GM12875 (cell line): Measurements from ENCODE around the gene SESN1.

ENCODE experiments used
- H3K4me3 ChIP-seq: one replicate; pipeline ENCODE4 v1.5.1; 2011; ENCODE audit warnings: low read depth, low read length, control low read depth
- CTCF ChIP-seq: IDR thresholded peaks from 2 replicates; pipeline ENCODE4 v1.5.1; 2011; ENCODE audit warnings: low read depth, mild to moderate bottlenecking, control low read depth, inconsistent platforms, low read length, moderate library complexity, borderline replicate concordance; ENCODE audit not compliant: insufficient read depth

SESN1 gene

DNA sequence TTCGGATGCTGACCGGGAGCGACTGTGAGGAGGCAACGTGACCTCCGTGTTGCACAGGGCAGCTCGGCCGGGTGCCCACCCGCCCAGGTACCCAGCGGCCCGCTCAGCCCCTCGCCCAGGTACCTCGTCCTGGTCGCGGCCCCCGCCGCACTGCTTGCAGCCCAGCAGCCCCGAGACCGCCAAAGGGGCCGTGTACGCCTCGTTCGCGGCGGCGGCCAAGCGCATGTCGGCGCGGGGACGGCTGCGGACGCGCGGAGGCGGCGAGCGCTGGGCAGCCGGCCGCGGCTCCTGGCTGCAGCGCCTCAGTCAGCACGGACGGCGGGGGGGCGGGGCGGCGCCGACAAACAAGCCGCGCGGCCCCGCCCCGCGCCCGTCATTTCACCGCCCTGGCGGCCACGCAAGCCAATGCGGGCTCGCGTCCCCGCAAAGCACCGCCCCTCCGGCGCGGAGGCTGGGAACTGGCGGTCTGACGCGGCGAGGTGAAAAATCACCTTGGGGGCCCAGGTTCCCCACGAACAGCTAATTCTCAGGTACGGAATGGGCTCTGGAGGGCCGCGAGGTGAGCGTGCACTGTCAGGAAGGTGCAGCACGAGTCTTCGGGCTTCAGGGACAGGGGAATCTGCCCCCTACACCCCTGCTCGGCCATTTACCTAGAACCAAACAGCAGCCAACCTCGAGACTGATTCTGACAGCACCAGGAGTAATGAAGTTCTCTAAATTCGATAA, 85.2 kb downstream of the SESN1 start:
- 0 out of 2 replicates have a peak, but pooled peaks have one; percentile 4 for TF ChIP-seq CTCF
- H3K4me3 ChIP-seq = peak overlapping the region; percentile 26

DNA sequence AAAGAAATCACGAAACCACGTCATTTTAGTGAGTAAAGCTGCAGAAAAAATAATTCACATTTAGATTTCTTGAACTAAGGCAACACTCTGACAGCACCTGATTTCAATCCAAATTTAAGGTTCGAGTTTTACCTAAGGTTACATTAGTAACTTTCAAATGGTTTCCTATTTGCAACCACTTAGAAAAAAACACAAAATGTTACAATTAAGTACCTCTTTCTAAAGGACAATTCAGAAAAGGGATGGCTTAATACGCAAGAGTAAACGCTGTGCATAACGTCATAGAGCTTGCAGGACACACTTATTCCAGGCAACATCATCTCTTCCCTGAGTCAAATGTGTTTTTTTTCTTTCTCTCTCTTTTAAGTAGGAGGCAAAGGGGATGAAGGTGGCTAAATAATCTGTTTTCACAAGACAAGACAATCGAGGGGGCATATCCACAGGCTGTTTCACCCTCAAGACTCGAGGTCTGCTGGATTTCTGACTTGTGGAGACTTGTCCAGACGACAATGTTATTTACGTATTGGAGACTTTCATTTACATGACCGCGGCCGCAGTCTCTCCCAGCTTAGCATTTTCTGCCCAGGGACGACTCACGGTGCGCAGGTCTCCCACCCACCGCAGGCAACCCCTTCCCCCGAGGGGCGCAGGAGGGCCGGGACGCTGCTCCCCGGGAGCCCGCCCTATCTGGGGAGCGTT, 86.0 kb downstream of the SESN1 start:
- no peak for TF ChIP-seq CTCF
- no peak overlapping the region for H3K4me3 ChIP-seq

GRCh38 chr6:109008054-109008453, 86.6 kb downstream of the SESN1 start:
- no peak for TF ChIP-seq CTCF
- H3K4me3 ChIP-seq = no peak overlapping the region

DNA sequence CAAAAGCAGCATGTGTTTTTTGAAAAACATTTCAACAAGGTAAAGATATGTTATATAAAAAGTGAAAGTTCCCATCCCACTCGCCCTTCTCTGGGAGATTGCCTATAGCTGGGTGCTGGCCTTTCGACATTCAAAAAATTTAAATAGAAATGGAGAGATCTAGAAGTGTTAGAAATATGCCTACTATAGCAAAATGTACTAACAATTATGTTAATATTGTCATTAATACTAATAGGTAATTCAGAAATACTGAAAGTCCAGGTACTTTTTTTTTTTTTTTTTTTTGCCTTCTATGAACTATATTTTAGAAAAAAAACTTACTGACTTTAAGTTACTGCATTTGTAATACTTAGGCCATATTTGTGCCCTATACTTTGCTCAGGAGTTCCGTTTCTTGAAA, 87.1 kb downstream of the SESN1 start:
- no peak overlapping the region for H3K4me3 ChIP-seq

GRCh38 chr6:109006818-109007217, 87.8 kb downstream of the SESN1 start:
- TF ChIP-seq CTCF = no peak
- no peak overlapping the region for H3K4me3 ChIP-seq

More for the DNA sequence above, 87.1 kb downstream of the SESN1 start:
- TF ChIP-seq CTCF = no peak

DNA sequence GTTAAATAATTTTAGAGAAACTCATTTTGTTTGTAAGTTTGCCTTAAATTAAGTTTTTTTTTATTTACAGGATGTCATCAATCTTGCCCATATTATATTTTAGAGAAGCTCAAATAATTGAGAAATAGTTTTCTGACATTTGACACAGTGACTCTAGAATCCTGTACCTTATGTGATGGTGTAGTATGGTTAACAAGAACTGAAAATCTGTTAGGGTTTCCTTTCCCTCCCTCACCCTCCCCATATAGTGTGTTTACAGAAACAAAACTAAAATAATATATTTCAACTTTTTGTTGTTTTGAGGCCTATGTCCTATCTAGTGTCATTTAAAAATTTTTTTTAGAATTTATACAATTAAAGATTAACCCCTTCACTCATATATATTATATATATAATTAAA, 91.8 kb downstream of the SESN1 start:
- H3K4me3 ChIP-seq = no peak overlapping the region
- no peak for TF ChIP-seq CTCF

DNA sequence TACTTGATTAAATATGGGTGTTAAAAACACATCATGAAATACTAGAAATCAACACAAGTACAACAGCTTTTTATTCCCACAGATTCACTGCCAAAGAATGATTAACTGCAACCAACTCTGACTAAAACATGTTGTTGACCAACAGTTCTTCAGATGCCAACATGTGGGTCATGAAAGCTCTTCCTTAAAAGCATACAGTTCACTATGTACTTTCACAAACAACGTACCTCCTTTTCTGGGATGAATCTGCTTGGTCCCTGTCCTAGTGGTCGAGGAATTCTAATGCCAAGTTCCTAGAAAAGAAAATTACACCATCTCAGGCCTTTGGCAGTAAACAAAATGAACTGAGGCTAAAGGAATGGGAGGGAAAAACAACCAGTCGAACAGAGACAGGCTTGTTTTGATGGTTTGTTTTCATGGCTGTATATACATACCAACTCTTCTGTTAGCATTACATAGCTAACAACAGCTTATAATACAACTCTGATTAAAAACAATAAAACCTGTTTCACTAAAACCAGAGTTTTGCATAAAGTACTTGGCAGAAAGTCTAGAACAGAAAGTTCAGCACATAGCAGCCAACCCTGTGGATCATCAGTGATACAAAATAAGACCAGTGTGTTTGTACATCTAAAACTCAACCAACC, 92.5 kb downstream of the SESN1 start:
- TF ChIP-seq CTCF = no peak
- no peak overlapping the region for H3K4me3 ChIP-seq
